HG03354 (cell line): ENCODE measurements around the gene IL20RA.
"Not testable (repeated sequence)": the region's sequence is repeated elsewhere in the genome, so short reads cannot be mapped to it uniquely, and the experiment has no call there.

Experiments
- ATAC-seq: cut with Tn5 transposase; IDR thresholded peaks from one replicate; pipeline ENCODE4 v1.9.1; 2021; ENCODE audit warnings: mild to moderate bottlenecking; ENCODE audit not compliant: unreplicated experiment, poor library complexity, severe bottlenecking

The IL20RA gene

GRCh38 chr6:136980070-136980469 lies 64.7 kb downstream of the IL20RA start:
- no peak for ATAC-seq

- ATAC-seq = no peak
These were observed 65.6 kb downstream of the IL20RA start for GRCh38 chr6:136979206-136979605.

GRCh38 chr6:136977075-136977474 lies 67.7 kb downstream of the IL20RA start:
- no peak for ATAC-seq

GRCh38 chr6:136975089-136975715 lies 69.6 kb downstream of the IL20RA start:
- no peak for ATAC-seq

- not testable (repeated sequence) for ATAC-seq
These were observed 71.0 kb downstream of the IL20RA start for GRCh38 chr6:136973781-136974180.

GRCh38 chr6:136971609-136972008 lies 73.2 kb downstream of the IL20RA start:
- no peak for ATAC-seq

- ATAC-seq = no peak
These were observed 74.8 kb downstream of the IL20RA start for GRCh38 chr6:136969930-136970329.

GRCh38 chr6:136969433-136969832 lies 75.3 kb downstream of the IL20RA start:
- ATAC-seq = no peak

GRCh38 chr6:136968837-136969236 lies 75.9 kb downstream of the IL20RA start:
- ATAC-seq = no peak

- peak; percentile 93 for ATAC-seq
These were observed 76.7 kb downstream of the IL20RA start for GRCh38 chr6:136967876-136968752.

- ATAC-seq = no peak
These were observed 80.4 kb downstream of the IL20RA start for GRCh38 chr6:136964398-136964797.

GRCh38 chr6:136963259-136963658 lies 81.5 kb downstream of the IL20RA start:
- no peak for ATAC-seq

GRCh38 chr6:136962661-136963060 lies 82.1 kb downstream of the IL20RA start:
- ATAC-seq = no peak

- no peak for ATAC-seq
These were observed 82.9 kb downstream of the IL20RA start for GRCh38 chr6:136961848-136962247.

GRCh38 chr6:136960781-136961180 lies 84.0 kb downstream of the IL20RA start:
- no peak for ATAC-seq

GRCh38 chr6:136959935-136960334 lies 84.8 kb downstream of the IL20RA start:
- ATAC-seq = not testable (repeated sequence)

- ATAC-seq = no peak
These were observed 85.3 kb downstream of the IL20RA start for GRCh38 chr6:136959471-136959891.

- ATAC-seq = no peak
These were observed 86.6 kb downstream of the IL20RA start for GRCh38 chr6:136958168-136958567.

GRCh38 chr6:136956590-136957544 lies 87.9 kb downstream of the IL20RA start:
- no peak for ATAC-seq

- ATAC-seq = no peak
These were observed 89.6 kb downstream of the IL20RA start for GRCh38 chr6:136955123-136955522.
